ENCODE measurements around the gene DUSP22. TPM values are rescaled to one million over a fixed set of nuclear protein-coding genes. Genes with fewer than 3 reads are reported as not detected.

The DUSP22 gene
- total RNA-seq, 2 experiments from 2014 or later, result 26.9 to 27.5 TPM

DNA sequence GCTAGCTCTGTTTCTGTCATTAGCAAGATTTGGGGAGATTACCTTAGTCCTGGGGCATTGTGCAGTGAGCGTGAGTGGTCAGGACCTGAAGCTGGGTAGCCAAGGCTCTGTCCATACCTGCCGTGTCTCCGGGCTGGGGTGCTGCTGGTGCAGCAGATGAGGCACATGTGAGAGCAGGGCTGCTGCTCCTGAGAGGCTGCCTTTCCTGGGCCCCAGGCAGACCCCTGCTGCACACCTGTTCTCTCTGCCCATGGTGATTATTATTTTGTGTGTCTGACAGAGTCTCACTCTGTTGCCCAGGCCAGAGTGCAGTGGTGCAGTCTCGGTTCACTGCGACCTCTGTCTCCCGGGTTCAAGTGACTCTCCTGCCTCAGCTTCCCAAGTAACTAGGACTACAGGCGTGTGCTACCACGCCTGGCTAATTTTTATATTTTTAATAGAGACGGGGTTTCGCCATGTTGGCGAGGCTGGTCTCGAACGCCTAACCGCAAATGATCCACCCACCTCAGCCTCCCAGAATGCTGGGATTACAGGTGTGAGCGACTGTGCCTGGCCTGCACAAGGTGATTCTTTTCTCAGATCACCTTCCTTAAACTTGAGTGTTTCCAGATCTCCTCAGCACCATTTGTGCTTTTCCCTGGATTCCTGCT, 62.5 kb downstream of the DUSP22 start:
- POLR2A ChIA-PET, result no interaction called here
- CTCF ChIA-PET, result interaction anchor here (1.3 kb wide), 1 partner anchor 33 kb away, joined by 3 read pairs; no protein-coding TSS in a partner anchor

DNA sequence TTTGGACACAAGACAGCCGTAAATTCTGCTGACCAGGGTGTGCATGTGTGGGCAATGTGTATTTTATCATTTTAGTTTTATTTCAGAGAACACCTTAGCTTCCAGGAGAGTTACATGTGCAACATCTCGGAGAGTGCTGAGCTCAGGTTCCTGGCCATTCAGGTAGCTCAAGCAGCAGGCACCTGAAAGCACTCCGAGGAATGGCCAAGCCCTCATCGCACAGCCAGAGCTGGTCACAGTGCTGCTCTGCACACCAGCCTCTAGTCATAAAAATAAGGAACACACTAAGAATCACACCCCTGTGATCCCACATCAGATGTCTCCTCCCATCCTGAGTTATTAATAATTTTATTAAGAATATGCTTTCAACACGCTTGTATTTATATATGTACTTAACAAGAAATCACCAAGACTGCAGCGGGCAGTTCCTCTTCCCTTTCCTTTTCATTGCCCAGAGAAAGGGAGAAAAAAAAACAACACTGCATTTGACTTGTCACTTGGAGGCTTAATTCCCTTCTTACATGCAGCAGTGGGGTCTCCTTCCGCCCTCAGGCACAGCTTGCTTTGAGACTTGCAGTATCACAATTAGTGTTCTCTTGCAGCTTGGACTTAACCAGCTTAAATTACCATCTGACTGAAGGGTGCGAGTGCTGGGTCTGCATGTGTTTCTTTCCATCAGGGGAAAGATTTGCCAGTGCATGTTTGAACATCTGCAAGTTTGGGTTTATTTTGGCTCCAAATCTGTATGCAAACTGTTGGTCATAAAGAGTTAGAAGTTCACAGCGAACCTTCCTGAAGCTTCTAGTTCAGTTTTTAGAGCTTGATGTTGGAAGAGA, 63.3 kb downstream of the DUSP22 start:
- CTCF ChIA-PET, result interaction anchor here (1.3 kb wide), 1 partner anchor 32 kb away, joined by 3 read pairs; no protein-coding TSS in a partner anchor
- POLR2A ChIA-PET, result no interaction called here

DNA sequence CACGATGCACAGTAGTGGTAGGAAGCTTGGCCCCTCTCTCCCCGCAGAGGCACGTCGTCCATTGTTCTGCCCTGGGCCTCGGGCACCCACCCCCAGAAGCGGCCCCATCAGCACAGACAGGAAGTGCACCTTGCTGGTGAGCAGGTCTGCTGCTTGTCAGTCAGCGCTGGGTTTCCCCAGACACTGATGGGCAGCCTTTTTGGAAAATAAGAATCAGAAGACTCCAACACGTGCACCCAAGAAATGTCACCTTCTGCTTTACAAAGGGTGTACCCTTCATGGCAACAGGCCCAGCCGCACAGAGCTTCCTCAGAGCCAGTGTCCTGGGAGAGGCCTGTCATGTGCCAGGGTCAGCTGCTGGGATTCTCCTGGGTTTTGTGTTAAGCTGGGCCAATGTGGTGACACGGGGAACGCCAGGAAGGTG, 64.6 kb downstream of the DUSP22 start:
- ChIA-PET POLR2A (no interaction called here), CTCF (no interaction called here)

DNA sequence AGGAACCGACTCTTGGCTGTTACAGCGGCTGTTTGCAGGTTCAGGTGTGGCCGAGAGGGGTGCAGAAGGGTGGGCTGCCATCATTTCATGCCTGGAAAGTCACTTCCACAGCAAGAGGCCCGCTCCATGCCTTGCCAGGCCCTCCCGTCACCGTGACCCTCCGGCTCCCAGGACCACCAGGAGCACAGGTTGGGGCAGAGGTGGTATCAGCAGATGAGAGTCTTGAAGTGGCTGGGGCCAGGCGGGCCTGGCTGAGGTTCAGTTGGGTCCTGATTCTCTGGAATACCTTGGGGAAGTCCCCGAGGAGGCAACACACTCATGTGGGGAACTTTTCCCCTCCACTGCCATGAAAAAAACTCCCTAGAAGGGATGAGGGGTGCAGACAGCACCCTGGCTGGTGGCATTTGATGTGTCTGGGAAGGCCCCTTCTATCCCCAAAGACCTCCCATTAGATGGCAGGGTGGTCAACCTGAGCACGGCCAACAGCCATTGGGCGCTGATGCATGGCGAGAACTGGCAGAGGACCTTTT, 65.0 kb downstream of the DUSP22 start:
- ChIA-PET POLR2A (no interaction called here), CTCF (no interaction called here)

DNA sequence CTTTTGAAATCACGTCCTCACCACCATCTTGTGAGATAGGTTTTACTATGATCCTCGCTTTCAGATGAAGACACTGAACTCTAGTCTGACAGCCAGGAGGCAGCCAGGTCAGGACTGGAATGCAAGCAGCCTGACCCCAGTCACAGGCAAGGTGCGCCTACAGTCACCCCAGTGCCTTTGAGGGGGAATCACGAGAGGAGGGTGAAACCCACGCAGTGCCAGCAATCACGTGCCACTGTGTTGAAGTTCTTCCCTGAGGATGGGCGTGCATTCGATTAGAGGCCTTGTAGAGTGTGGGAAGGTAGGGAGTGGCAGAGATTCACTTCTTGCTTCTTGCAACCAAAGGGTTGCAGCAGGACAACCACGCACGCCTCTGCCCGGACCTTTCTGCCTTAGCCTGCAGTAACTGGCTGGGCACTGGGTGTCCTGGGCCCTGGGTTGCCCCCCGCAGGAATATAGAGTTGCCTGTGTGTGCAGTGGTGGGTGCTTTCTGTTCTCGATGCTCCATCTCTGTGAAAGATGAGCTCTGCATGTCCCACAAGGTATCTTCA, 65.6 kb downstream of the DUSP22 start:
- ChIA-PET CTCF (no interaction called here), POLR2A (no interaction called here)

DNA sequence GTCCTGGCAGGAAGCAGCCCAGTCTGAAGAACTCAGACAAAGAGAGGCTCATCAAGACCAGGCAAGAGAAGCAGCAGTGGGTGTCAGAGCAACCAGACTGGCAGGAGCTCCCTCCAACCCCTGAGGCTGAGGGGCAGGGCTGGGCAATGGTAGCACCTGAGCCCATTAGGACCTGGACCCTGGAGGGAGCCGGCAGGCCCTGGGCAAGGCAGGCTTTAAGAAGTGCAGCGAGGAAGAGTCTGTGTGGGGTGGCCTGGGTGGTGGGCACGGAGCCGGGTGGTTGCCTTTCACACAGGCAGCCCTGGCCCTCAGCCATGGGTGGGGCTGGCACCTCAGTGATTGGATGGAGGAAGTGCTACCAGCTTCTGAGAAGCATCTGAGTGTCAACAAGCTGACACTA, 66.1 kb downstream of the DUSP22 start:
- ChIA-PET CTCF (no interaction called here), POLR2A (no interaction called here)

DNA sequence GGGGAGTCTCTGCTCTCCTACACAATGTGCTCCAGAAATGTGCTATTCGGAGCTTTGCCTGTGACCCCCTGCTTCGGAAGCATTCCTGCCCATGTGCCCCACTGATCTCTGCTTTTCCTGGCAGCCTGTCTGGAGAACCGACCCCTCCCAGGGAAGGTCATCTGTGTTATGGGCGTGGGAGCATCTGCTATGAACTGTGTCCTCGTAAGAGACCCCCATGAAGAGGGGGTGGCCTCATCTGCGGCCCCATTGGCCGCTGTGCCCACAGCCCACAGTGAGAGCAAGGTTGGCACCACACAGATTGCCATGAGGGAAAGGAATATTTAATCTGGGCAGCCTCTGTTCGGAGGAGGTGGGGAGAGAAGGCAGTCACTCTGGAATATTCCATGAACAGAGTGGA, 66.6 kb downstream of the DUSP22 start:
- CTCF ChIA-PET, result no interaction called here
- POLR2A ChIA-PET, result no interaction called here

DNA sequence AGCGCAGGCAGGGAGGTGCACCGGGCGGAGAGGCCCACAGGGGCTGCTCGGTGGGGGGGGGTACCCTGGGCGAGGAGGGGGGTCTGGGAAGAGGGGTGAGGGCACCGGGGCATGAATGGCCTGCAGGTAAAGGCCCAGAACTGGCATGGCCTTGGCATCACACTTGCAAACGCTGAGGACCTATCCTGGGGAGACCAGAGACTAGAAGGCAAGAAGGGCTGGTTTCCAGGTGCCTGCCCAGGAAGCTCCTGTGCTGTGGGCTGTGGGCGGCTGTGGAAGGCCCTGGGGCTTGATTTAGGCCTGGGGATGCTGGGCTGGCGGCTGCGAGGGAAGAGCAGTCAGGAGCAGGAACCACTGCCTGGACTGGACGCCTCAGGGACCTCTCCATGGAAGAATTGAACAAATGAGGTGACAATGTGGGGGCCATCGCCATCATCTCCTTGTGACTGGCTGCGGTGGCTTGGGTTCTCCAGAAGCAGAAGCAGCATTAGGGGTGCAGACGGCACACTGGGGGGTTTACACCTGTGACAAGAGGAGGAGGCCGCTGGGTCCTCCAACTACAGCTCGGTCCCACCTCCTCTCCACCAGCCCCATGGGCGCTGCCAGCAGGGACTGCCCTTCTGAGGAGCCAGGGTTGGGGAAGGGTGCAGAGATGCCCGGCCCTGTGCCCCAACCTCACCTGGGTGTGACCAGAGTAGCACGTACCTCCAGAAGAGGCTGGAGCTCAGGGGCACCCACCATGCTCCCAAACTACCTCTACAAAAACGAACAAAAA, 67.2 kb downstream of the DUSP22 start:
- POLR2A ChIA-PET, result no interaction called here
- CTCF ChIA-PET, result no interaction called here

DNA sequence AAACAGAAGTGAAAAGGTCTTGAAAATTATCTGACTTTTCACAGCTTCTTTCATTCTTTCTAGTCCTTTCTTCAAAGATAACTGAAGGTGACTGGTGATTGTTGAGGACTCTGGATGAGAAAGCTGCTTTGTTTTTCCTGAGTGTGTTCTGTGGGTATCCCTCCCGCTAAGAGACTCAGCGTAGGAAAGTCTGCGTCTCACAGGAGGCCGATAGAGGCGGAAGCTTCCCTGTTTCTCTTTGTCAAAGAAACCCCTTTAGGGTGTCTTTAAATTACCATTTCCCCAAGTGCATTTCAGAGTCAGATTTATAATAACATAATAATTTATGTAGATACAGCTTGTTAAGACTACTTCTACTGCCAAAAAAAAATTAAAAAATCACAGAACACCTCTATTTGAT, 68.1 kb downstream of the DUSP22 start:
- ChIA-PET CTCF (no interaction called here), POLR2A (no interaction called here)

DNA sequence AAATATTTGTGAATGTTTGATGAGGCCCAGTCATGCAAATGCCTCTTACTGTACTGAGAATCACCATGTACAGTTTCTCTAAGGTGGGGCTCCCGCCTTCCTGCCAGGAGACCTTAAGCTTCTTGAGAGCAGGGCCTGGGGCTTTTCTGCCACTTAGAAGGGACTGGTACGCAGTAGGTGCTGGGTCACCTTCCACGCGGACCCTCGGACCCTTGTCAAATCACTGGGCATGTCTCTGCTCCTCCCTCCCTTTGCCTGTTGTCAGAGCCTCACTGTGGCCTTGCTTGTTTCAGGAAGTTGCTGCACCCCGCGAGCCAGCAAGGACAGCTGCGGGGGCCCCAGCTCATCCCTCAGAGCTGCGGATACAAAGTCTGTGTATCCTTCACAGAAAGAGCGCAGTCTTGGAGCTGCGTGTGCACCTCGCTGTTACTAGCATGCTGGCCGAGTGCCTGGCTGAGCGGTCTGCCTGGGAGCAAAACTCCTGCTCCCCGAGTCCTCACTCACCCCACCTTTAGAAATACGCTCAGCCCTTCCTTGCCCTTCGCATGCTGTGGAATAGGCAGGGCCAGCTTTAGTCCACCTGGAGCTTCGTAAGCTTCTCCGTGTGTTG, 68.6 kb downstream of the DUSP22 start:
- POLR2A ChIA-PET, result no interaction called here

DNA sequence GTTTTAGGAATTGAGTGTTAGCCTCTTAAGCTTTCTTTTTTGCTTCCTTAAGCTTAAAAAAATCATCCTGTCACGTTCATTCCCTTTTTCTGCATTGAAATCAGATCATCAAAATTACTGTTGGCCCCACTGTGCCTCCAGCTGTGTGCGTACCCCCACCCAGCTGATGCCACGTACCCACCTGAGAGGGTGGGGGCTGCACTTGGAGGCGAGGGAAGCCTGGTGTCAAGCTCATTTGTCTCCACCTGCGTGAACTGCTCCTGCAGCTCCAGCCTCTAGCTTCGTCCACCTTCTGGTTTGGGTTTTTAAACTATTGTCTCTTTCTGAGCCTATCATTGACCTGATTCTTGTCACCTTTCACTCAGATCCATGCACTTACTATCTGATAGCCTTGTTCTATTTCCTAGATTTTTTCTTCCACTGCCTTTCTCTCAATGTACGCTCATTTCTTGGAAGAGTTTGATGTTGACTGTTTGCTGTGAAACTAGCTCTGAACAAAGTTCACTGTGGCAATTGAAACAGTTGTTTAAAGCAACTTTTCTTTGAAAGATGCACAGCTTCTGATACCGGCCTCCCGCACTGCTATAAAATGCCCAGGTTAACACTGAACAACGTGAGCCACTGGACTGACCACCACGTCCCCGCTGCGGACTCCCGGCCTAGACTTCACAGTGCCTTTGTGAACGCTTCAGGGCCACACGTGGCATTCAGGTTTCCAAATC, 69.3 kb downstream of the DUSP22 start:
- CTCF ChIA-PET, result interaction anchor here (0.6 kb wide), 1 partner anchor 193 kb away, joined by 3 read pairs; no protein-coding TSS in a partner anchor
- POLR2A ChIA-PET, result no interaction called here

More for the DNA sequence above, 68.6 kb downstream of the DUSP22 start:
- CTCF ChIA-PET, result no interaction called here

DNA sequence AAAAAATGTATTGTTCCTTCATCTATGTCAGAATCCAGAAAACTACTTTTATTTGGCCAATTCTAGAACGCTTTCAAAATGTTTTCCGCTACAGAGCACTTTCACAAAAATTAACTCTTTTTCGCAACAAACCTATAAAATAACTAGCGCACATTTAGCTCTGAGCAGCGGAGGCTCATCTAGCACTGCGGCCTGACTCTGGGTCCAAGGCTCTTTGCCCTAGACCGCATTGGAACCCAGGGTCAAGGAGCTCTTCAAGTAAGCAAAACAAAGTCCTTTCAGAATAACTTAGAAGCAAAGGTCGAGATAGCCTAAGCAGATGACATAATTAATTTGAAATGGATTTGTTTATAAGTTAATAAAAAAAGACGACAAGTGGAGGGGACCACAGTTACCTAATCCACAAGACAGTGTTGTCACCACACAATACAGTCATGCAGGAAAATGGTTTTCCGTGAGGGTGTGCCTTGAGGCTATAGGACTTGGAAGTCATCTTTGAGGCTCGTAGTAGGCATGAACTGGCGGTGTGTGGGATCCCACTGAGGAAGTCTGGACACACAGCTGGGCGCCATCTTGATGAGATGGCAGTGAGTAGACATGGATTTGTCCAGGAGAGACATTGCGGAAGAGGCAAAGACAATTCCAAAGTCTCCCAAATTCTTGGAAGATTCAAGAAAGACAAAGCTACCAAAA, 70.1 kb downstream of the DUSP22 start:
- POLR2A ChIA-PET, result no interaction called here
- CTCF ChIA-PET, result interaction anchor here (0.6 kb wide), 1 partner anchor 194 kb away, joined by 3 read pairs; no protein-coding TSS in a partner anchor

DNA sequence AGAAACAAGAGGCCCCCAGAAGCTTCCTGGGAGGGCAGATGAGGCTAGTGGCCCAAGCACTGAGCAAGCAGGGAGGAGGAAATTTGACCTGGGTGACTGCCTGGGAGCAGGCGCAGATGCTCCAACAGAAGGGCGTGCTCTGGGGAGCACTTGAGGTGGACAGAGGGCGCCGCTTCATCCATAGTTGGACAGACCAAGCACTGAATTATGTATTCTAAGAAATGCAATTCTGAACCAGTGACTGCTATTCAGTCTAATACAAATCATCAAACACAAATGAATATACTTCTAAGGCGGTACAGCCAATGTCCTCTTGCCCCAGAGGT, 70.6 kb downstream of the DUSP22 start:
- CTCF ChIA-PET, result interaction anchor here (0.6 kb wide), 1 partner anchor 122 kb away, joined by 3 read pairs; no protein-coding TSS in a partner anchor
- POLR2A ChIA-PET, result no interaction called here

DNA sequence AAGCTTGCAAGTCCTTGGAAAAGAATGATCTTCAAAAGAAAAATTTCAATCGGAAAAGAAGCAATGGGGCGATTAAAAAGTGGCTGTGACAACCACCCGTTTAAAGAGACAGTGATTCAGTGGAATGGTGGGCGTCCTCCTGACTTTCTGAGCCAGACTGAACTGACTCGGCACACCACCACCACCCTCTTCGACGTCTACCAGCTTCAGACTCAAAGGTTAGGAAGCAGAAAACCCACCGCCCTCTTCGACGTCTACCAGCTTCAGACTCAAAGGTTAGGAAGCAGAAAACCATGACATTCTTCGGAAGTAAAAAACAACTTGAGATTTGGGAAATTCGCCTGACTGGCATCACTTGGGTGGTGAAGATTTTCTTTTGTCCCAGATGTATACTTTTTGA, 71.0 kb downstream of the DUSP22 start:
- ChIA-PET POLR2A (no interaction called here), CTCF (interaction anchor here (0.6 kb wide), 1 partner anchor 122 kb away, joined by 3 read pairs; no protein-coding TSS in a partner anchor)

DNA sequence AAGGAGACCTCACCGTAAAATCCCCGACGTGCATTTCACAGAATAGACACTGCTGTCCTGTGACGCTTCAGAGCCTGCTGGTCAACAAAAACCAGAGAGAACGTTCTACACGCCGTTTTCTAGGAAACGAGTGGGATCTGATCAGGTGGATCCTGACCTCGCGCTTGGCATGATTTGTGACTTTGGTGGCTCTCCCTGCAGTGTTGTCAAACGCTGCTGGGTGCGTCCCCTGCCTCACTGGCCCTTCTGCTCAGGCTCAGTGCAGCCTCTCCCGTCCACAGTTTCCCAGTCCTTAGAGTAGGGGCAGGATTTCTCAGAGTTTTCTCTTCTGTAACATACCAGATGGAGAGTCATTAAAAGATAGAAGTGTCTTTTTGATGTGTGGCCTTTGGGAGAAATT, 71.6 kb downstream of the DUSP22 start:
- ChIA-PET CTCF (no interaction called here), POLR2A (interaction anchor here (0.6 kb wide), 1 partner anchor 95 kb away, joined by 3 read pairs; no protein-coding TSS in a partner anchor)

DNA sequence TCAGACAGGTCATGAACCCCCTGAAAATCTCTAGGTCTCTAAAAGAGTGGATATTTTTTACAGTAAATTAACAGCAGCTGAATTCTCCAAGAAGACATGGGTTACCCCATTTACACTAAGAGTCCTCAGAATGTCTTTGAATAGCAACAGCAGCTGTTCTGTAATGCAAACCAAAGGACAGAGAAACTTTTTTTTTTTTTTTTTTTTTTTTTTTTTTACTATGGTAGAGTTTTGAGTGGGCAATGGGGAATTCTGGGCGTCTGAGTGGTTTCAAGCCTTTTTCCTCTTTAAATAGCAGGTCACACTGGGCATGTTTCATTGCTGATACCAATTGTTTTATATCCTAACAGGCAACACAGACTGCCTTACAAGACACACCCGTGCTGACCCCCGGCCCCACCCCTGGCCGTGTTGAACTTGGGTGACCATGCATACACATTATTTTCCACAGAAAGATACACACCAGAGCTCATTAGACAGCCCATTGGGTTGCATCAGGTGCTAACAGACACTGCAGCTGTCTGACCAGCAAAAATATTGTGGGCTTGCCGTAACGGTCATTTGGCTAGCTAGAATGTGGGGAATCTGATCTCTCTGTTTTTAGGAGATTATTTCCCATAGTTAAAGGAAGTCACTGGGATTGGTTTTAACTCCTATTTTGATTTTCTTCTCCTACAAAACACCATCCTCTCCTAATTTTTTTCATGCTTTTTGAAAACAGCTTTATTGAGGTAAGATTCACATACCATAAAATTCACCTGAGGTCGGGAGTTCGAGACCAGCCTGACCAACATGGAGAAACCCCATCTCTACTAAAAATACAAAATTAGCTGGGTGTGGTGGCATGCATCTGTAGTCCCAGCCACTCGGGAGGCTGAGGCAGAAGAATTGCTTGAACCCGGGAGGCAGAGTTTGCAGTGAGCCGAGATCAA, 72.6 kb downstream of the DUSP22 start:
- POLR2A ChIA-PET, result no interaction called here
- CTCF ChIA-PET, result interaction anchor here (0.7 kb wide), 1 partner anchor 169 kb away, joined by 4 read pairs; no protein-coding TSS in a partner anchor

DNA sequence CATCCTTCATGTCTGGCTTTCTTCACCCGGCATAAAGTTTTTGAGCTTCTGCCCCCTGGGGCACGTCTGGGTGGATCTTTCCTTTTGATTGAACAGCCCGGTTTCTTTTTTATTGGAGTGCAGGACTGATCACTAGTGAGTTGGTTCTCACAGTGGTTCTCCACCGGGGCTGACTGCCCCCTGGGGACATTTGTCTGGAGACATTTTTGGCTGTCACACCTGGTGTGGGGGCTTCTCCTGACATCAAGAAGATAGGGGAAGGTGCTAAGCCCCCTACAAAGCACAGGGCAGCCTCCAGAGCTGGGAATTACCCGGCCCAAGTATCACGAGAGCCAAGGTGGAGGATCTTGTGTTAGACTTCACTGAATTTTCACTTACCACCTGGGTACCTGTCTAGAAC, 73.5 kb downstream of the DUSP22 start:
- POLR2A ChIA-PET, result no interaction called here
- CTCF ChIA-PET, result no interaction called here
